GM12873 (cell line): ENCODE measurements around the gene PRR20B.
"Not testable (repeated sequence)": the region's sequence is repeated elsewhere in the genome, so short reads cannot be mapped to it uniquely, and the experiment has no call there.

Experiments
- CTCF ChIP-seq: IDR thresholded peaks from 2 replicates; pipeline ENCODE4 v1.5.1; 2012; ENCODE audit warnings: low read depth, mild to moderate bottlenecking, moderate library complexity, low read length, control low read depth; ENCODE audit not compliant: insufficient read depth; ENCODE audit errors: missing control alignments

Gene PRR20B

GRCh38 chr13:57147188-57147587, at the start of gene PRR20B:
PRR20B (plus strand) TSS chr13:57147488; CDS start chr13:57147875, 387 bp downstream.
- not testable (repeated sequence) for TF ChIP-seq CTCF

- no peak for TF ChIP-seq CTCF
Measured at GRCh38 chr13:57114945-57115344, 32.3 kb upstream of the PRR20B start.

- TF ChIP-seq CTCF: no peak
Measured at GRCh38 chr13:57123681-57124080, 23.6 kb upstream of the PRR20B start.

GRCh38 chr13:57128909-57129308, 18.4 kb upstream of the PRR20B start:
- TF ChIP-seq CTCF: no peak

- TF ChIP-seq CTCF: no peak
Measured at GRCh38 chr13:57136093-57136492, 11.2 kb upstream of the PRR20B start.

GRCh38 chr13:57137585-57137984, 9.7 kb upstream of the PRR20B start:
- no peak for TF ChIP-seq CTCF

GRCh38 chr13:57138988-57139387, 8.3 kb upstream of the PRR20B start:
- no peak for TF ChIP-seq CTCF
